Measurements from ENCODE around the gene DYNC1H1. TPM values are rescaled to one million over a fixed set of nuclear protein-coding genes. Genes with fewer than 3 reads are reported as not detected.

The DYNC1H1 gene
- polyA plus RNA-seq, 1 donor (not counting 4 experiments of a cell fraction or from before 2014, with no cell fraction given) = 166 TPM

DNA sequence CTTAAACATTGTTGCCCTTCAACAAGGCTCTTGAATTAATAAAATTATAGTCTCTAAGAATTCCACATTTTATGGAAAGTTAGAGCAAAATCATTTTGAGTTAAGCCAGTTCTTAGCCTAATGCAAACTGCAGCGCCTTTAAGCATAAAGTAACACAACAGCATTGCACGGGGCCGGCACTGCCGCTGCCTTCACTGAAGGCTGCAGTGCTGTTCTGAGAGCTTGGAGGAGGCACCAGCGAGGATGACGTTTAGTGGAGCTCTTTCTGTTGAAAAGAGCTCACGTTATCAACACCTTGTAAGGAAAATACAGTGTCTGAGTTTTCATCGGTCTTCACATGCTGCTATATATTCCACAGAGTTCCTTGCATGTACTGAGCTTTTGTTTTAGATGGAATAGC lies 38.3 kb upstream of the DYNC1H1 start:
- Histone ChIP-seq H3K36me3 (ENCODE audit: control insufficient read depth in 2 of 2, extremely low read depth in 1 of 2, insufficient read depth in 2 of 2, low read length in 2 of 2) (peaks cover 0 to 9% of the 10 kb centered on the region in 2 experiments), H3K27me3 (ENCODE audit: control insufficient read depth, extremely low read depth, insufficient read depth, low read length) (no peaks in the 10 kb centered on the region), H4K20me1 (ENCODE audit: control insufficient read depth, extremely low read depth, insufficient read depth, low read length) (no peaks in the 10 kb centered on the region), H3K4me1 (ENCODE audit: control insufficient read depth, extremely low read depth, insufficient read depth, low read length) (no peaks in the 10 kb centered on the region), H3K9me3 (ENCODE audit: control insufficient read depth, low read depth, low read length) (no peaks in the 10 kb centered on the region), H3K79me2 (ENCODE audit: control insufficient read depth, insufficient read depth, low read length) (no peaks in the 10 kb centered on the region), H3K4me2 (ENCODE audit: control insufficient read depth, extremely low read depth, insufficient read depth, low read depth, low read length) (no peak overlapping the region), H3K9ac (ENCODE audit: control insufficient read depth, extremely low read depth, insufficient read depth, low read length) (no peak overlapping the region), H3K4me3 (ENCODE audit: control insufficient read depth in 2 of 3, extremely low read depth in 1 of 3, insufficient read depth in 2 of 3, low read depth in 1 of 3, low read length in 3 of 3) (no peak overlapping the region), H2AFZ (ENCODE audit: control insufficient read depth, low read length) (no peak overlapping the region), H3K27ac (ENCODE audit: control insufficient read depth, insufficient read depth, low read length) (no peak overlapping the region), H3K9me1 (ENCODE audit: control insufficient read depth, extremely low read depth, insufficient read depth, low read length) (no peaks in the 10 kb centered on the region)
- TF ChIP-seq EZH2 (IDR thresholded peaks at IDR 0.05; ENCODE audit: low read length) (no peak), CTCF (optimal IDR thresholded peaks at IDR 0.05 in 1 of 3, IDR thresholded peaks at IDR 0.05 in 1 of 3, conservative IDR thresholded peaks at IDR 0.05 in 1 of 3; ENCODE audit: extremely low read depth in 1 of 3, insufficient read depth in 2 of 3, low read length in 3 of 3) (no peak)
- dilution Hi-C loops (cut with MboI; ENCODE audit: extremely low pct_ligation_motif_present, low sequenced_read_pairs) = no loop called here
- FAIRE-seq (no peak), DNase-seq (ENCODE audit: low read depth, low spot score) (no peak)

- H3K4me1 ChIP-seq (ENCODE audit: control insufficient read depth, extremely low read depth, insufficient read depth, low read length) = no peaks in the 10 kb centered on the region
- no peaks in the 10 kb centered on the region for H3K9me3 ChIP-seq (ENCODE audit: control insufficient read depth, low read depth, low read length)
- no peak overlapping the region for H3K9ac ChIP-seq (ENCODE audit: control insufficient read depth, extremely low read depth, insufficient read depth, low read length)
- H3K27ac ChIP-seq (ENCODE audit: control insufficient read depth, insufficient read depth, low read length) = no peak overlapping the region
- dilution Hi-C loops (cut with MboI; ENCODE audit: extremely low pct_ligation_motif_present, low sequenced_read_pairs) = no loop called here
- no peaks in the 10 kb centered on the region for H3K27me3 ChIP-seq (ENCODE audit: control insufficient read depth, extremely low read depth, insufficient read depth, low read length)
- H3K36me3 ChIP-seq (ENCODE audit: control insufficient read depth in 2 of 2, extremely low read depth in 1 of 2, insufficient read depth in 2 of 2, low read length in 2 of 2) = peaks cover 0 to 9% of the 10 kb centered on the region in 2 experiments
- no peak overlapping the region for H3K4me2 ChIP-seq (ENCODE audit: control insufficient read depth, extremely low read depth, insufficient read depth, low read depth, low read length)
- H2AFZ ChIP-seq (ENCODE audit: control insufficient read depth, low read length) = no peak overlapping the region
- no peaks in the 10 kb centered on the region for H3K79me2 ChIP-seq (ENCODE audit: control insufficient read depth, insufficient read depth, low read length)
- no peaks in the 10 kb centered on the region for H4K20me1 ChIP-seq (ENCODE audit: control insufficient read depth, extremely low read depth, insufficient read depth, low read length)
- TF ChIP-seq CTCF (optimal IDR thresholded peaks at IDR 0.05 in 1 of 3, IDR thresholded peaks at IDR 0.05 in 1 of 3, conservative IDR thresholded peaks at IDR 0.05 in 1 of 3; ENCODE audit: extremely low read depth in 1 of 3, insufficient read depth in 2 of 3, low read length in 3 of 3) (no peak), EZH2 (IDR thresholded peaks at IDR 0.05; ENCODE audit: low read length) (no peak)
- H3K4me3 ChIP-seq (ENCODE audit: control insufficient read depth in 2 of 3, extremely low read depth in 1 of 3, insufficient read depth in 2 of 3, low read depth in 1 of 3, low read length in 3 of 3) = no peak overlapping the region
- FAIRE-seq = no peak
- DNase-seq (ENCODE audit: low read depth, low spot score) = no peak
- no peaks in the 10 kb centered on the region for H3K9me1 ChIP-seq (ENCODE audit: control insufficient read depth, extremely low read depth, insufficient read depth, low read length)
Observed at GRCh38 chr14:101926620-101927019, 37.8 kb upstream of the DYNC1H1 start.
